ENCODE measurements around the gene TTYH2.
"Not testable (repeated sequence)": the region's sequence is repeated elsewhere in the genome, so short reads cannot be mapped to it uniquely, and the experiment has no call there.

The TTYH2 gene

GRCh38 chr17:74237321-74237720 is 23.9 kb downstream of the TTYH2 start:
- no peak for DNase-seq (ENCODE audit: low spot score)

GRCh38 chr17:74239172-74239571 is 25.8 kb downstream of the TTYH2 start:
- no peak for DNase-seq (ENCODE audit: low spot score)

DNA sequence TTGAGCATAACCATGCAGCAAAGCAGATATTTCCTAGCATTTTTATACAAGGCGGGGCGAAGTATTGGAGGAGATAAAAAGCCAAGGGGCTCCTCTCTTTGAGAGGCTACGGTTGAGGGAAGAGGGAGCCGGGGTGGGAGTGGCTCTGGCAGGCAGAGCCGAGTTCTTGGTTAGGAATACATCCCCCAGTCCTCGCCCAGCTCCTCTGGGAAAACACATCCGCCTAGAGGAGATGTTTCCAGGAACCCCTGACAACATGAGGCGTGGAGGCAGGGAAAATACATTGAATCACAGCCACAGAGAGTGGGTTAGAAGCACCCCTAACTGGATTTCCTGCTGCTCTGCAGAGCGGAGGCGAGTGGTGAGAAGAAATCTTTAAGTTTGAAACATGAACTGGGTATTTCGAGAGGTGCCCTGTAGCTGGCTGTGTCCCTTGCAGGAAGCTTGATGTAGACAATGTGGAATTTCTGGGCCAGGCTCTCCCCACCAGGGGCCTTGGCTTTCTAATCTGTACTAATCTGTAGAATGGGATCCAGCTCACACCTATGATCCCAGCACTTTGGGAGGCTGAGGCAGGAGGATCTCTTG is 27.3 kb downstream of the TTYH2 start:
- DNase-seq (ENCODE audit: low spot score), result no peak

DNA sequence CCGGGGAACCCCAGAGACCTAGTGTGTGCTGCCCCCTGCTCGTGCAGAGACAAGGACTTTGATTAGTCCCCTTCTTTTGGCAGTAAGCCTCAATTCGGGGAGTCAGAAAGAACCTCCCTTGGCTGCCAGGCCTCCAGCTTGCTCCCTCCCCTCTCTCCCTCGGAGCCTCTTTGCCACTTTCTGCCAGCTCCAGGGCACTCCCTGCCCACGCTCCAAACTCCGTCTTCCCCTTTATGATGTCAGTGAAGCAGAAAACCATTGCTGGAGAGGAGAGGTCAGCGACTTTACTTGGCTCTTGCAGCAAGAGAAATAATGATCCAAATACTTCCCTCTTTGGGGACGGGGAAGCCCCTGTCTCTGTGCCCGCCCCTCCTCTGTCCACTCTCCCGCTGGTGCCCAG is 28.1 kb downstream of the TTYH2 start:
- no peak for DNase-seq (ENCODE audit: low spot score)

DNA sequence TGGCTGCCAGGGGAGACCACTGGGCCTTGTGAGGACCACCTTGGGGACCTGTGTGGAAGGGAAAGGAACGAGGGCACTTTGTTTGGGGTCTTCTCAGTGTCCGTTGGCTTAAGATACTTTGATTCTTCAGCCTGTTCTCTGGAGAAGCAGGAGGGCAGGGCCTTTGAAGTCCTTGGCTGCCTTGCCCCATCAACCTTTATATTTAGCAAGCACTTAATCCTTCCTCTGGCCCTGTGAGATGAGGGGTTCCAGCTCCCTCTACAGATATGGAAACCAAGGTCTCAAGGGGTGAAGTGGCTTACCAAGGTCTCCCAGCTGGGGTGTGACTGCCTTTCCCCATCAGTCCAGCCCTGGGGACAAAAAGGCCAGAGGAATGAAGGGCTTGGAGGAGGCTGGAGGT is 28.5 kb downstream of the TTYH2 start:
- DNase-seq (ENCODE audit: low spot score), result no peak

GRCh38 chr17:74243013-74243755 is 29.8 kb downstream of the TTYH2 start:
- no peak for DNase-seq (ENCODE audit: low spot score)

GRCh38 chr17:74244128-74244527 is 30.8 kb downstream of the TTYH2 start:
- DNase-seq (ENCODE audit: low spot score), result no peak

GRCh38 chr17:74244548-74244947 is 31.2 kb downstream of the TTYH2 start:
- DNase-seq (ENCODE audit: low spot score), result no peak

DNA sequence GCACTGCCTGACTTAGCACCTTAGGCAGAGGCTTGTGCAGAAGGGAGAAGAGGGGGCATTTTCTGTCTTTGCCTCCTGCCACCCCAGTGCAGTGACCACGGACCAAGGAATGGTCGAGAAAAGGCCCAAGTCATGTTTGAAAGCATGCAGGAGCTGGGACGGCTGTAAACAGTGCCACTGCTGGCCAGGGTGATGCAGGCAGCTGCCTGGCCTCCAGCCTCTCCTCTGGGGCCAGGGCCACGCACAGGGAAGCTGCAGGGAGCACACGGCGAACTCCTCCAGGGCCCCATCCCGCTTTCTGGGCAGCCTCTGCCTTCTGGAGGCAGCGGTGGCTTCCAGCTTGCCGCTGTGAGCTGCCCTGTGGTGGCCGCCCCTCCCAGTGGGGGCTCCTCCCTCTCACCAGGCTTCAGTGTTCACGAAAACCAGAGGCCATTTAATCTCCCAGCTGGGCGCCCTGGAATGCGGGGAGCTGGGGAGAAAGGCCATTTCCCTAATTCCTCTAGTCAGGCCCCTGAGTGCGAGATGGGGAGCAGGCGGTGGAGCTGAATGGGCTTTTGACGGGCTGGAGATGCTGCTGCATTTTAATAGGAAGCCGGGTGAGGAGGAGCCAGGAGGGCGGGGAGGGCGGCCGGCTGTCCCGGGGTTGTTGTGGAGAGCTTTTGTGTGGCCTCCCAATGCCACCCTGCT is 31.9 kb downstream of the TTYH2 start:
- no peak for DNase-seq (ENCODE audit: low spot score)

GRCh38 chr17:74245871-74246270 is 32.5 kb downstream of the TTYH2 start:
- no peak for DNase-seq (ENCODE audit: low spot score)

DNA sequence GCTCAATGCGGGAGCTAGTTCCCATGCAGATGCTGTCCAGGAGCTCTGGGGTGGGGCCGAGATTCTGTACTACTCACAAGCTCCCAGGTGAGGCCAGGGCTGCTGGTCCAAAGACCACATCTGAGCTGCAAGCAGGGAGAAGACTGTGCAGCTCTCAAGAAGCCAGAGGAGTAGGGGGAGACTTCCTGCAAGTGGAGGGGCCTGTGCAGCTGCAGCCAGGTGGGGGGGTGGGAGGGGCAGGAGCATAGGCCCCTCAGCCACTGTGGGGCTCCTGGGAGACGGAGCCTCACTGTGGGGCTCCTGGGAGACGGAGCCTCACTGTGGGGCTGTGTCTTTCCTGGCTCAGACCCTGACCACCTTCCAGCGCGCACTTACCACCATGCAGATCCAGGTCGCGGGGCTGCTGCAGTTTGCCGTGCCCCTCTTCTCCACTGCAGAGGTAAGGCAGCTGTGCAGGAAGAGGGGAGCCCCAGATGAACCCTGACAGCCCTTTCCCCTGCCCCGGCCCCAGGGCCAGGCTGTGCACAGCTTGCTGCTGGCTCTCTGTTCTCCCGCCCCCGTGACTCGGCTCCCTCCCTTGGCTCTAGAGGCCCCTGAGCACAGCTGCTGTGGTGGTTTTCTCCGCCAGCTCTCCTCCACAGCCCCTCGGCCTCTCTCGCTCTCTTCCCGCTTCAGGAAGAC is 36.4 kb downstream of the TTYH2 start:
- no peak for DNase-seq (ENCODE audit: low spot score)

DNA sequence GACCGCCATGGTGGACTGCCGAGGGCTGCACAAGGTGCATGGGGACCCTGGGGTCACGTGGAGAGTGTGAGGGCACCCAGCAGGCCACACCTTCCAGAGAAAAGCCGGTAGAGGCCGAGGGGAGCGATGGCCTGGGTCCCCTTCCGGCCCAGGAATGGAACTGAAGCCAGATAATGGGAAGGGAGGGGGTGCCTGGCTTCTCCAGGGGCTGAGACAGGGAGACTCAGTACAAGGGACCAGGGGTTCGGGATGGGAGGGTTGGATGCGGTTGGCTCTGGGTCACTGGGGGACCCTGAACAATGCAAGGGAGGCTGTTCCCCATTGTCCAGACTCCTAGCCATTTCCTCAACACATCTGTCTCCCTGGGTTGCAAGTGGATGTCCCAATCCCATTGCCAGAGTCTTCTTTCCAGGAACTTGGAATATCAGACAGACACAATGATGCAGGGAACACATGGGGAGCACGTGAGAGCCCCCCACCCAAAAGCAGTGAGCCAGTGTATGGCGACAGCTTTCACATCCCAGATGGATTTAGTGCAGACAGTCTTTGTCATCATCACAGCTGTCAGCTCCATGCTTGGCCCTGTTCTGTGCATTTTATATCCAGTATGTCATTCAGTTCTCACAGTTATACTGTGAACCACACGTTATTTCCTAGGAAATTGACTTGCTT is 37.1 kb downstream of the TTYH2 start:
- DNase-seq (ENCODE audit: low spot score), result no peak

- no peak for DNase-seq (ENCODE audit: low spot score)
Measured at GRCh38 chr17:74251051-74251450, 37.7 kb downstream of the TTYH2 start.

- DNase-seq (ENCODE audit: low spot score), result no peak
Measured at GRCh38 chr17:74251569-74251968, 38.2 kb downstream of the TTYH2 start.

- no peak for DNase-seq (ENCODE audit: low spot score)
Measured at GRCh38 chr17:74252211-74252610, 38.8 kb downstream of the TTYH2 start.

DNA sequence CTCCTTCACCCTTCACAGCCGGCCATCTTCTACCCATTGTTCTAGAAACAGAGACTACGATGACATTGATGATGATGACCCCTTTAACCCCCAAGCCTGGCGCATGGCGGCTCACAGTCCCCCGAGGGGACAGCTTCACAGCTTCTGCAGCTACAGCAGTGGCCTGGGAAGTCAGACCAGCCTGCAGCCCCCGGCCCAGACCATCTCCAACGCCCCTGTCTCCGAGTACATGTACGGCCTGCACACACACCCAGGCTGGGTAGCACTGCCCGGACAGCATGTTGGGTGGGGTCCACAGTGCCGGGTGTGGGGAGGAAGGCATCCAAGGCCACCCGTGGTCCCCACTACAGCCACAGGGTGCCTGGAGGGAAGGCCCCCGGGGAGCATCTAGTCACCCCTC is 39.7 kb downstream of the TTYH2 start:
- DNase-seq (ENCODE audit: low spot score), result no peak

GRCh38 chr17:74257311-74257710 is 43.9 kb downstream of the TTYH2 start:
- no peak for DNase-seq (ENCODE audit: low spot score)

DNA sequence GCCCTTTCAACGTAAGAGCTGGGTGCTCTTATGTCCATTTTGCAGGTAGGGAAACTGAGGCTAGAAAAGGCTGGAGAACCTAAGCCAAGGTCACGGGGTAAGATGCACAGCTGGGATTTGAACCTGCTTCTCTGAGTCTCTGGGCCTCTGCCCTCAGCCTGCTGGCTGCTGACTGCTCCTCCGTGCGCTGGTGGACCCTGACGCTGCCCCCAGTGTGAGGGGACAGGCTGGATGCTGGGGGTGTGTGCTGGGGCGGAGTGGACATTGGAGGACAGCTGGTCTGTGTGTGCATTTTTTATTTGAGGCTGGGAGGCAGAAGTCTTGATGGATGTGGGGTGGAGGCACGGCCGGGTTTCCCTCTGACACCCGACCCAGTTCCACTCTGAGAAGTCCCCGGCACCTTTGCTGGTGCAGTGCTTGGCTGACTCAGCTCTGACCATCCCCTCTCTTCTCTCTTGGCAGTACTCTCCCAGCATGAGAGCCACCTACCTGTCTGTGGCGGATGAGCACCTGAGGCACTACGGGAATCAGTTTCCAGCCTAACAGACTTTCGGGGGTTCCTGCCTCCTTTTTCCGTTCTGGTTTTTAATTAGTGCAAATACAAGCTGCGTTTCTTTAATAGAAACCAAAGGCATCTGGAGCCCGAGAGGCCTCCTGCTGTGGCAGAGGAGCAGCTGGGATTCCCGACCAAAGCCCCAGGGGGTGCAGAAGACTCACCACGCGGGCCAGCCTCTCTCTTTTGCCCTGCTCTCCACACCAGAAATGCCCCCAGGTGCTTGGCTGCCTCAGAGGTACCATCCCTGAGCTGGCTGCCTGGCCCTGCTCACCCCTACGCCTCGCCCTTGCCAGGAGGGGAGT is 46.5 kb downstream of the TTYH2 start:
- no peak for DNase-seq (ENCODE audit: low spot score)

DNA sequence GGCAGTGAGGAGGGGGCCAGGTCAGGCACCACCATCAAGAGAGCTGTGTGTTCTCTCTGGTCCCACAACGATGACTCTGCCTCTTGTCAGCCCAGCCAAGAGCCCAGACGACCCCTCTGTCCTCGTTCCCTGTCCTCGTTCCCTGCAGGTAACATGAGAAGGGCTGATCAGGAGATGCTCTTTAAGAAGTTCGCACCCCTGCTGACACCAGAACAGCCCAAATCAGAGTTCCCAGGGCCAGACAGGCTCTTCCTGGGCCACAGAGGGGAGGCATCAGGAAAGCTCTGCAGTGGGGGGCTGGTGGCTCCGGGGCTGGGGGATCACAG is 47.1 kb downstream of the TTYH2 start:
- DNase-seq (ENCODE audit: low spot score), result no peak

DNA sequence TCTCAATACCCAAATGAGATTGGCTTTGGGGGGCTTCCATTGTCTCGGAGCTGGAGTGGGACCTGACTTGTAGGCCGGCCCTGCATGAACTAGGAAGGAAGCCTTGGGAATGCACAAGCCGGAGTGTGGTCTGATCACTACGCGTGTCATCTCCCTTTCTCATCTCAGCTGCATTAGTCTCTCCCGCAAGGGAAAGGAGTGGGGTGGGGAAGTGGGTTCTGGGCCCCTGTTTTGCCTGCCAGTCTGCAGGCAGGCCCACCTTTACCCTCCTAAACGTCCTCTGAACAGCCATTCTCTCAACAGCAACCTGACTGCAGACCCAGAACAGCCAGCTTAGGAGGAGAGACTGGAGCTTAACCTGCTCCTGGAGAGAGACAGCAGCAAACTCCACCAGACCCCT is 49.2 kb downstream of the TTYH2 start:
- DNase-seq (ENCODE audit: low spot score), result no peak

DNA sequence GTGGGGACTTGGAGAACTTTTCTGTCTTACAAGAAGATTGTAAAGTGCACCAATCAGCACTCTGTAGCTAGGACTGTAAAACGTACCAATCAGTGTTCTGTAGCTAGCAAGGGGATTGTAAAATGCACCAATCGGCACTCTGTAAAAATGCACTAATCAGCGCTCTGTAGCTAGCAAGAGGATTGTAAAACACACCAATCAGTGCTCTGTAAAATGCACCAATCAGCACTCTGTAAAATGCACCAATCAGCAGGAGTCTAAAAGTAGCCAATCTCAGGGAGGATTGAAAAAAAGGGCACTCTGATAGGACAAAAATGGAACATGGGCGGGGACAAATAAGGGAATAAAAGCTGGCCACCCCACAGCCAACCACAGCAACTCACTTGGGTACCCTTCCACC is 53.7 kb downstream of the TTYH2 start:
- DNase-seq (ENCODE audit: low spot score), result not testable (repeated sequence)

DNA sequence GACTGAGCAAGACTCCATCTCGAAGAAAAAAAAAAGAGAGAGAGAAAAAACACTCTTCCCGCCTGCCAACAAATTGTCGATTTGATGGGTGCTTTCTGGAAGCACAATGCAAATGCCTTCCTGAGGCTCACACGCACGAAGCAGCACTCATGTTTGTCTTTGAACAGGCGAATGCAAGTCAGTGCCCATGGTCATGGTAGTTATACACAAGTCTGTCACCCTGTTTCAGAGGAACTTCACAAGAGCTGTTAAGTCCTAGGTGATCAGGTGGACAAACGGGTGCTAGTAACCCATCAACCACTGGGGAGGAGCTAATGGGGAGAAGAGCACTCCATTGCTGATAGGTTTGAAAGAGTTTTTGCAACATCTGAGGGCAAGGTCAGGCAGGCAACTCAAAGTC is 54.2 kb downstream of the TTYH2 start:
- no peak for DNase-seq (ENCODE audit: low spot score)

Measured in CD4-positive, alpha-beta T cell treated with Interleukin-6 at 100 ng/mL for 8 hours (primary cell).